ENCODE results near the gene KLK10.
"Not testable (repeated sequence)": the region's sequence is repeated elsewhere in the genome, so short reads cannot be mapped to it uniquely, and the experiment has no call there.

Gene KLK10

DNA sequence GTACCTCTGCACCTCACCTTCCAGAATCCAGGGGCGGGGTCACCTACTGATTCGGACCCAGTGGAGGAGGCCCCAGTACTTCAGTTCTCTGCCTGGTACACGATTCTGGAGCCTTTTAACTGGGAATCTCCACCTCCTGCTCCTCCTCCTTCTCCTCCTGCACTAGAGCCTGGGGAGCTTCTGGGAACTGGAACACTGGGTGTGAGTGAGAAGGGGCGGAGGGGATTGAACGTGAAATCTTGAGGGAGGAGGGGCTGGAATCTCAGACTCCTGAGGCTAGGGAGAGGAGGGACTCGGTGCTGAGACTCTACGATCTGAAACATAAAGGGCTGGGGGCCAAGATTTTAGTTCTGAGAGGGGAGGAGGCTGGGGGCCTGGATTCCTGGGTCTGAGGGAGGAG, 18.0 kb downstream of the KLK10 start, which contains the start of gene KLK8:
Gene KLK8 (minus strand): TSS at position 90 of the 400 bp plus-strand sequence. CDS start 437 bp downstream, outside the sequence.
- no peak for DNase-seq

DNA sequence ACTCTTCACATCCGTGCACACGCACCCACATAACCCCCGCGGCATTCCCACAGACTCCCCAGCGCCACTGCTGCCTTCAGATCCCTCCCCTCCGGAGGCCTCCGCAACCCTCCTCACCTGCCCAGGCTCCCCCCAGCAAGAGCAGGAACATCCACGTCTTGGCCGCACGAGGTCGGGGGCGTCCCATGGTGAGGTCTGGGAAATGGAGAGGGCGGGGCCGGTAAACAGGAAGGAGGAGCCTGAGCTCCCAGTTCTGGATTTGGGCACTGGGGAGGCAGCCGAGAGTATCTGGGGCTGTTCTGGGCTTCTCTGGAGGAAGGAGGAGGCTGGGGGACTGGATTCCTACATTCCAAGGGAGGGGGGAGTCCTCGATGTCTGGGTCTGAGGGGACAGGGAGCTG, 18.5 kb downstream of the KLK10 start:
- DNase-seq: no peak

DNA sequence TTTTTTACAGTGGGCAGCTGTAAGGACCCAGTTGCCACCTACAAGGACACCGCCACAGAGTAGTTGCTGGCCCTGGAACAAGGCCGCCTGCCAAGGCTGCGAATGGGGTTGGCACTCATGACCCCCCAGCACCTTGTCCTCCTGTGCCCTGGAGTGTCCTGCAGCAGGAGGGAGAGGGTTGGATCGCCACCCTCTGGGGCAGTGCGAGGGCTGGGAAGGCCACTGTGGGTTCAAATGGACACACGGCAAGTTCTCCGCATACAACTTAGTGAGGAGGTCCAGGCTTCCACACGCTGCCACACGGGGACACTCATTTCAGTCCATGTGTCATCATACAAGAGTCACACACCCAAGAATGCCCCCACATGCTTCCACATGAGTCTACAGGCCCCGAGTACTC, 19.1 kb downstream of the KLK10 start:
- DNase-seq: no peak

DNA sequence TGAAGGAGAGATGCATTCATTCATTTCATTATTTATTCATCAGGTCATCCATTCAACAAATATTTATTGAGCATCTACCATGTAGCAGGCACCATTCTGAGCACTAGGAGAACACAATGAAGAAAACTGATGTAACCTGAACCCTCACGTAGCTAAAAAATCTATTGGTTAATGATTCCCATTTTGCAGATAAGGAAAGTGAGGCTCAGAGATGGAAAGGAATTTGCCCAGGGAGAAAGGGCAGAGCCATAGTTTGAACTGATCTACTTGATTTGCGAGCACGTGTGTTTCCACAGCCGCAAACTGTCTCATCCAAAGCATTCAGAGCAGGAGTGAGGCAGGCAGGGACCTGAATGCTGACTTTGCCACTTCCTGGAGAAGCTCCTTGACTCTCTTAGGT, 20.8 kb downstream of the KLK10 start:
- no peak for DNase-seq

DNA sequence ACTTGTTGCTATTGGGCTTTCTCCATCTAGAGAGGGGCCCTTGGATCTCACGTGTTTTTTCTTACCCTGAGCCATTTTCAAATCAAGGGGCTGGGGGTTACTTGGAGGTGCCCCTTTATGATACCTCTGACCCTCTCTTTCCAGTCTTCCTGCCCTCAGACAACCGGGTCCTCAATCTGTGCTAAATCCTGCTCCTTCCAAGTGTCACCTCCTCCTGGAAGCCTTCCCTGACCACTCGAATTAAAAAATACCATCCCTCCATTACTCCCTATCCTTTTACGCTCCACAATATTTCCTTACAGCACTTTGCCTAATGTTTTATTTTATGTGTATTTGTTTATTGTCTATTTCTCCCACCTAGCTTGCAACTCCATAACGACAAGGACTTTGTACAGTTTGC, 21.4 kb downstream of the KLK10 start:
- no peak for DNase-seq

DNA sequence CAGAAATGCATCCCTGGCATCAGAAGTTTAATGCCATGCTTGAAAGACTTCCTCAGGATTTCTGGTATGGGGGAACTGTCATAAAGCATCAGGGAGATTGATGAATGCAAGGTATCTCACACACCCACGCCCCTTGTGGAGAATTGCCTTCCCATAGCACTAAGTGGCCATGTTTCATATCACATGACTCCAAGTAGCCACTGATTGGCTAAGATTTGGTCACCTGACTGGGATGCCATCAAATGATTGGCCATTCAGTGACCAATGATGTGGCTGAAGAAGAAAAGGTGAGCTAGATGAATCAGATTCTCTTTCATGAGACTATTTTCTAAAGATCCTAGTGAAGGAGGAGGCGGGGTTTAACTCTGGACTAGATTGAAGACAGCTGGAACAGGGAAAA, 25.4 kb downstream of the KLK10 start:
- DNase-seq: no peak

DNA sequence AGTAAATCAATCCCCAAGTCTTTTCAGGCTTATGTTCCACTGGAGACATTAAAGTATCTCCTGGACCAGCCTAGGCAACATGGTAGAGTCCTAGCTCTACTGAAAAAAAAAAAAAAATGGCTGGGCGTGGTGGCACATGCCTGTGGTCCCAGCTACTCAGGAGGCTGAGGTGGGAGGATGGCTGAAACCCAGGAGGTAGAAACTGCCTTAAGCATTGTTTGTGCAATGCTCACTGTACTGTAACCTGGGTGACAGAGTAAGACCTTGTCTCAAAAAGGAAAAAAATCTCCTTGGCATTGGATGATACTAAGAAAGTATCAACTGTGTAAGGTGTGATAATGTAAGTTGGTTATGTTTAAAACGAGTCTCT, 26.9 kb downstream of the KLK10 start:
- no peak for DNase-seq

DNA sequence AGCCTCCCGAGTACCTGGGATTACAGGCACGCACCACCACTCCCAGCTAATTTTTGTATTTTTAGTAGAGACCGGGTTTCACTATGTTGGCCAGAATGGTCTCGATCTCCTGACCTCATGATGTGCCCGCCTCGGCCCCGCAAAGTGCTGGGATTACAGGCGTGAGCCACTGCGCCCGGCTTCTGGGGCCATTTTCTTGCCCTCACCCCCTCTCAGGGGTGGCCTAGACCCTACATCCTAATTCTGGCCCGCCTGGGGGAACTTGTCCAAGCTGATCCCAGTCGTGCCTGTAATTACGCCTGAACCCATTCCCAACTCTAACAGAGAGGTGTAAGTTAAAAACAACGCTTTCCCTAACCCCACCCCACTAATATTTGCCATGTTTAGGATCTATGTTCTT, 35.1 kb downstream of the KLK10 start:
- not testable (repeated sequence) for DNase-seq

DNA sequence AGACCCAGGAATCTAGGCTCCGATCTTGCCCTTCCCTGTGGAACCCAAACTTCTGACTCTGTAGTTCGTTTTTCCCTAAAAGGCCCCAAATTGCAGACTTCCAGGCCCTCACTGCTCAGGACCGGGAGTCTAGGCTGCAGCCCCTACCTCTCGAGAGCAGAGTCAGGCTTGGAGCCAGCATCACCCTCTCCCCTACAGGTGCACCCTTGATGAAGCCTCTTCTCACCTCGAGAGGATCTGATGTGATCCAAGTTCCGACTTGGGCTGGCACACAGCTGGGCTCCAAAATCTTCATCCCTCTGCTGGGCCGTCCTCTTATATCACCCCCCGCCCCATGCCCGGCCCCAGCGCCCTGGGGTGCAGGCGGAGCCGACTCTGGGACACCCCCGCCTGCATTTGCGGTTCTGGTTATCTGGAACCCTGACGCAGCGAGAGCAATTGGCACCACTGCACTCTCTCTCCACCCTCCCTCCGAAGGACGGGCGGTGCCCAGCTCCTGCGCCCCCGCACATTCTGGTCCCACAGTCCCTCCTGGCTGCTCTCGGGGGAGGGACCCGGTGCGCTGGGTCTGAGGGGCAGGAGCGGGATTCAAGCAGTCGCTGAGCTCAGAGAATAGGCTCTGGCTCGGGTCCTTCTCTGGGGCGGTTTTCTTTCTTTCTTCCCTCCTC, 35.8 kb downstream of the KLK10 start, which contains the start of gene KLK7:
Gene KLK7 (minus strand): TSS at position 293 of the 668 bp plus-strand sequence. CDS start 1,518 bp downstream, outside the sequence.
- no peak for DNase-seq

DNA sequence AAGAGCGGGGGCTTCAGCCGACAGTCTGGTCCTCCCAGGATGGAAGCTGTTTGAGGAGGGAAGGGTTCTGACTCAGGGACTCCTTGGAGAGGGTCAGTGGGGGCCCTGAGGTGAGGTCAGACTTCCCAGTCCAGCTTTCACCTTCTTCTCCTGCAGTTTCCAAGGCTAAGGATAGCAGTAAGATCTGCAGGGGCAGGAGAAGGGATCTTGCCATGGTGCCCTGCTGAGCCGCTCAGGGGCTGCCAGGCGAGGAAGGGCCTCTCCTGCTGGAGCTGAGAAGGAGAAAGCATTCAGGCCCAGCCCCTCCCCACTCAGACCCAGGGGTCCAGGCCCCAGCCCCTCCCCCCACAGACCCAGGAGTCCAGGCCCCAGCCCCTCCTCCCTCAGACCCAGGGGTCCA, 37.3 kb downstream of the KLK10 start:
- no peak for DNase-seq

DNA sequence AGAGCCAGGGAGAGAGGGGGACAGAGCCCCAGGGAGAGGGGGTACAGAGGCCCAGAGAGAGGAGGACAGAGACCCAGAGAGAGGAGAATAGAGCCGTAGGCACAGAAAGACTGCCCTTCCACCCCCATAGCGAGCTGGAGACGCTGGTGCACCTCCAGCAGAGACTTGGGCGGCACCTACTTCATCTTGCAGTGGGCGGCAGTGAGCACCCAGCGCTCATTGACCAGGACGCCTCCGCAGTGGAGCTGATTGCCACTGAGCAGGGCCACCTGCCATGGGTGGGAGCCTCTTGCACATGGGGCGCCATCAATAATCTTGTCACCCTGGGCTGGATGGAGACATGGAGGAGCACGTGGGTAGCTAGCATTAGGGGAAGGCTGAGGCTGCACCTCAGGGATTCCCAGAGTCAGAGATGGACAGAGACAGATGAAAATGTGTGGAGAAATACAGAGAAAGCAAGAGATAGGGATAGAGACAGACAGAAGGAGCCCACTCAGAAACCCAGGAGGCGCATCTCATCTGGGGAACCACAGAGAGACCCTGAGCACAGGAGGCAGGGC, 37.8 kb downstream of the KLK10 start:
- DNase-seq: no peak

DNA sequence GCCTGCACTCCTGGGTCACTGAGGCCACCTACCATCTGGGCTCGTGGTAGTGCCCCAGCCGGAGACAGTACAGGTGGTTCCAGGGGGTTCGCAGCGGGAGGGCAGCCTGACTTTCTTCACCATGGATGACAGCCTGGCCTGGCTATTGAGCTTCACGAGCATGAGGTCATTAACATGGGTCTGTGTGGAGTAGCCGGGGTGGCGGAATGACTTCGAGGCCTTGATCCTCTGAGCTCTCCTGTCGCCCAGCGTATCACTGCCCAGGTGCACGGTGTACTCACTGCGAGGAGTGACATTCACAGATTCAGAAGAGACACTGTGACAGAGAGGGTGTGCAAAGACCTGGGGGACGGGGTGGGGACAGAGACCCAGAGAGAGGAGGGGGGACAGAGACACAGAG, 39.3 kb downstream of the KLK10 start:
- no peak for DNase-seq

DNA sequence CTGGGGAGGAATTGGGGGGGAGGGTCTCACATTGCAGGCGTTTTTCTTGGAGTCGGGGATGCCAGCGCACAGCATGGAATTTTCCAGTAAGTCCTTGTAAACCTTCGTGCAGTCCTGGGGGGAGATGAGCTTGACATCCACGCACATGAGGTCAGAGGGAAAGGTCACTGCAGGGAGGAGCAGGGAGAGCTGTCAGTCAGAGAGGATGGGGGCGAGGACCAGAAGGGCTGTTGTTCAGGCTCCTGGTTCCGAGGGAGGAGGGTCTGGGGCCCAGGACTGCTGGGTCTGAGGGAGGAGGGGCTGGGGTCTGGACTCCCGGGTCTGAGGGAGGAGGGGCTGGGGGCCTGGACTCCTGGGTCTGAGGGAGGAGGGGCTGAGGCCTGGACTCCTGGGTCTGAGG, 39.8 kb downstream of the KLK10 start:
- no peak for DNase-seq

DNA sequence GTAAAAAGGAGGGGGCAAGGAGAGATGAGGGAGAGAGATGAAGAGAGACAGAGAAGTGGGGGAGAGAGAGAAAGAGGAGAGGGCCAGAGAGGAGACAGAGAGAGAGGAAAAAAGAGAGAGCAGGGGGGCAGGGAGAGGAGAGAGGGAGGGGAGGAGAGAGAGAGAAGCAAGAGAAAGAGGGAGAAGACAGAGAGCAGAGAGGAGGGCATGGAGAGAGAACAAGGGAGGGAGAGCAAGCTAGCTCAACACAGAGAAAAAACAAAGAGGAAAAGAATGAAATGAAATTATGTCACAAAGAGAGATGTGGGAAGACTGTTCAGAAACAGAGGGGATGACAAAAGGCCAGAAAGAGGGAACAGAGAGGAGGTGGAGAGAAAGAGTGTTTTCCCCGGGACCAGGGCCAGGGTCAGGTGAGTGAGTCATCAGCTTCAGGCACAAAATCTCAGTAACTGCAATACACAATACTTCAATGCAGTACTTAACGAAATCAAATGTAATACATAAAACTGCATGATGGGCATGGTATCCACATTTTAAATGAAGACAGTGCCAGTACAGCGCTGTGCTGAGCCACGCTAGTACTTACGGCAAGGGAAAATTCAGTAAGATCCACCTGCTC, 40.6 kb downstream of the KLK10 start:
- no peak for DNase-seq

DNA sequence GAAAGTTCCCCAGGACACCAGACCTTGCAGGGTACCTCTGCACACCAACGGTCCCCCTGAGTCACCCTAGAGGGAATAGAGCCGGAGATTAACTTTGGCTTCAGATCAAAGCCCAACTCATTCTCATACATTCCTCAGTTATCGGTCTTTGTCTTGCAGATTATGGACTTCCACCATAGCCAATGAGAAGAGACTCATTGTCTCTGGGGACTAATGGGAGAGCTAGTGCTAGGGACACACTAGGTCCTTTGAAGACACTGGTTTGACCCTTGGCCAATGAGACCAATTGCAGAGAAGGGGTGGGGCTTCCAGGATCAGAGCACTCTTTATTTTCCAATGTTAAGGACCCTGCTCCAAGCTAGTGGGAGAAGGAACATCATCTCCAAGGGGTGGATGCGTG, 41.9 kb downstream of the KLK10 start:
- no peak for DNase-seq

DNA sequence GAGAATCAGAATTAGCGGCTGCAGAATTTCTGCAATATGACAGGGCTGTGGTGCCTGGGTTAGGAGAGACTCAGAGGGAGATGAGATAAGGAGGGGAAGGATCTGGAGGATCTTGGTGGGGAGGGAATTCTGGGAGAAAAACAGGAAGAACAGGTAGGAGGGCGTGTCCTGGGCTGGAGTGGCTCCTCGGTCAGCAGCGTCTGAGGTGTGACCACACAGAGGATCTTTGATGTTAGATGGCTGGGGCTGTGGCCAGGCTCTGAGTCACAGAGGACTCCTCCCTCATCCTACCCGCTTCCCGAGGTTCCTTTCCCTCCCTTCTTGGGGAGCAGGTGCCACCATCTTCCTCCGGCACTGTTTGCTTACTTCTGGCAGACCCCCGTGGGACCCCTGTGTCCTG, 43.7 kb downstream of the KLK10 start:
- no peak for DNase-seq

DNA sequence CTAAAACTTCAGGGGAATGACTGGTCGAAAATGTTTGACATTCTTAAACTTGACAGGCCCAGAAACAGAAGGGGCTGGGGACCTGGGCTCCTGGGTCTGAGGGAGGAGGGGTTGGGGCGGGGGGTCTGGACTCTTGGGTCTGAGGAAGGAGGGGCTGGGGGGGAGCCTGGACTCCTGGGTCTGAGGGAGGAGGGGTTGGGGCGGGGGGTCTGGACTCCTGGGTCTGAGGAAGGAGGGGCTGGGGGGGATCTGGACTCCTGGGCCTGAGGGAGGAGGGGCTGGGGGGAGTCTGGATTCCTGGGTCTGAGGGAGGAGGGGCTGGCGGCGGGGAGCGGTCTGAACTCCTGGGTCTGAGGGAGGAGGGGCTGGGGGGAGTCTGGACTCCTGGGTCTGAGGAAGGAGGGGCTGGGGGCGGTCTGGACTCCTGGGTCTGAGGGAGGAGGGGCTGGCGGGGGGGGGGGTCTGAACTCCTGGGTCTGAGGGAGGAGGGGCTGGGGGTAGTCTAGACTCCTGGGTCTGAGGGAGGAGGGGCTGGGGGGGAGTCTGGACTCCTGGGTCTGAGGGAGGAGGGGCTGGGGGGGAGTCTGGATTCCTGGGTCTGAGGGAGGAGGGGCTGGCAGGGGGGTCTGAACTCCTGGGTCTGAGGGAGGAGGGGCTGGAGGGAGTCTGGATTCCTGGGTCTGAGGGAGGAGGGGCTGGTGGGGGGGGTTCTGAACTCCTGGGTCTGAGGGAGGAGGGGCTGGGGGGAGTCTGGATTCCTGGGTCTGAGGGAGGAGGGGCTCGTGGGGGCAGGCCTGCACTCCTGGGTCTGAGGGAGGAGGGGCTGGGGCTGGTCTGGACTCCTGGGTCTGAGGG, 44.6 kb downstream of the KLK10 start:
- no peak for DNase-seq

DNA sequence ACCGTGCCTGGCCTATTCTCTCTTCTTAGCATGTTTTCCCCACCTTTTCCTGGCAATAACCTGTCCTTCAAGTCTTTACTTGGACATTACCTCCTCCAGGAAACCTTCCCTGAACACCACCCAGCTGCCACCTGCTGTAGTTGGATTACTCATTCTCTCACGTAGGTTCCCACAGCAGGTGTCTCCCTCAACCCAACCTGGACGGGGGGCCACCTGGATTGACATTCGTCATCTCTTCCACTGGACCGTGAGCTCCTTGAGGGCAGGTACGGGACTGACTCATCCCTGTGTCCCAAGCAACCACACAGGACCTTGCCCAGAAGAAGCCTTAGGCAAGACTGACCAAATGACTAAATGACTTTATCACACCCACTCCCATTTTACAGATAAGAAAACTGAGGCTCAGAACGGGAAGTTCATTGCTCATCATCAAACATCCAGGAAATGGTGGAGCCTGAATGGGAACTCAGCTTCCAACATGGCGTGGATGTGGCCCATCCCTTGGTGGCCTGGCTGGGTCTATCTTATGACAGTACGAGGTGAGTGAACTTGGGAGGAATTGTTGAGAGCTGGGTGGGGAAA, 46.6 kb downstream of the KLK10 start:
- DNase-seq: no peak

DNA sequence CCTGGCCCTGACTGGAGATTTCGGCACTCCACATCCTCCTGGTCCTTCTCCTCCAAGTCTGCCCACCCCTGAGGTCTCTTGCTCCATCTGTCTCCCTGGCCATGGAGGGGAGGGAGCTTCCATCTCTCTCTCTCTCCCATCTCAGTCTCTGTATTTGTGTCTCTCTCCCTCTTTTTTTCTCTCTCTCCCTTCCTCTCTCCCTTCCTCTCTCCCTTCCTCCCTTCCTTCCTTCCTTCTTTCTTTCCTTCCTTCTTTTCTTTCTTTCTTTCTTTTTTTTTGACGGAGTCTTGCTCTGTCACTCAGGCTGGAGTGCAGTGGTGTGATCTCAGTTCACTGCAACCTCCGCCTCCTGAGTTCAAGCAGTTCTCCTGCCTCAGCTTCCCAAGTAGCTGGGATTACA, 49.7 kb downstream of the KLK10 start:
- DNase-seq: not testable (repeated sequence)

DNA sequence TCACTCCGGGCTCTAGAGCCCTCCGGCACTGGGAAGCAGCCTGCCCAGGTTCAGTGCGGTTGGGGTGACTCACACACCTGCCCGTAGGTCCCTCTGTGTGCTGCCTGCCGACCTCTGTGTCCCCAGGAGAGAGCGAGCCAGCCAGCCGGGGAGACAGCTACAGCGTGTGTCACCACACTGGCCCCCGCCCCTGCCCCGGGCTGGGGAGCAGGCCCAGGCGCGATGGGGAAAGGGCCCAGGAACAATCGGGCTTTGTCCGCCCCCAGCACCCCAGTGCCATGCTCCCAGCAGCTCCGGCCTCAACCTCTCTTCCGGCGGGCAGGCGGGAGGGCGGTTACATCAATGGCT, 50.1 kb downstream of the KLK10 start, which contains the start of gene KLK6:
Gene KLK6 (minus strand): TSS at position 179 of the 348 bp plus-strand sequence. CDS start 1,487 bp downstream, outside the sequence.
- DNase-seq: no peak

DNA sequence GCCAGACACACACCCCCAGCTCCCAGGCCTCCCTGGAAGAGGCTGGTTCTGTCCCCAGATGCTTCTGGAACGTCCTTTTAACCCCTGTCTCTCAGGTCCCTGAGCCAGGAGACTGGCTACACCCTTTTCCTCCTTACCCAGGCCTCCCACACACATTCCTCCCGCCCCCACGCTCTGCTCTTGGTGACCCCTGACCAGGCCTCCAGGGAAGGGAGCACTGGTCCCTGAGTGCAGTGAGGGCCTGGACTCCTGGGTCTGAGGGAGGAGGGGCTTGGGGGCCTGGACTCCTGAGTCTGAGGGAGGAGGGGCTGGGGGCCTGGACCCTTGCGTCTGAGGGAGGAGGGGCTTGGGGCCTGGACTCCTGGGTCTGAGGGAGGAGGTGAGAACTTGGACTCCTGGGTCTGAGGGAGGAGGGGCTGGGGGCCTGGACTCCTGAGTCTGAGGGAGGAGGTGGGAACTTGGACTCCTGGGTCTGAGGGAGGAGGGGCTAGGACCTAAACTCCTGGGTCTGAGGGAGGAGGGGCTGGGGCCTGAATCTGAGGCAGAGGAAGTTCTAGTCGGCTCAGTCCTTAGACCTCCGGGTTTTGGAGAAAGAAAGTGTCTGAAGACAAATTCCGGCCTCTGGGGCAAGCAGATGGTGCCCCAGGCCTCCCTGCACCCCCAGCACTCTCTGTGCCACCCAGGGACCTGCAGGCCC, 50.6 kb downstream of the KLK10 start:
- DNase-seq: no peak

DNA sequence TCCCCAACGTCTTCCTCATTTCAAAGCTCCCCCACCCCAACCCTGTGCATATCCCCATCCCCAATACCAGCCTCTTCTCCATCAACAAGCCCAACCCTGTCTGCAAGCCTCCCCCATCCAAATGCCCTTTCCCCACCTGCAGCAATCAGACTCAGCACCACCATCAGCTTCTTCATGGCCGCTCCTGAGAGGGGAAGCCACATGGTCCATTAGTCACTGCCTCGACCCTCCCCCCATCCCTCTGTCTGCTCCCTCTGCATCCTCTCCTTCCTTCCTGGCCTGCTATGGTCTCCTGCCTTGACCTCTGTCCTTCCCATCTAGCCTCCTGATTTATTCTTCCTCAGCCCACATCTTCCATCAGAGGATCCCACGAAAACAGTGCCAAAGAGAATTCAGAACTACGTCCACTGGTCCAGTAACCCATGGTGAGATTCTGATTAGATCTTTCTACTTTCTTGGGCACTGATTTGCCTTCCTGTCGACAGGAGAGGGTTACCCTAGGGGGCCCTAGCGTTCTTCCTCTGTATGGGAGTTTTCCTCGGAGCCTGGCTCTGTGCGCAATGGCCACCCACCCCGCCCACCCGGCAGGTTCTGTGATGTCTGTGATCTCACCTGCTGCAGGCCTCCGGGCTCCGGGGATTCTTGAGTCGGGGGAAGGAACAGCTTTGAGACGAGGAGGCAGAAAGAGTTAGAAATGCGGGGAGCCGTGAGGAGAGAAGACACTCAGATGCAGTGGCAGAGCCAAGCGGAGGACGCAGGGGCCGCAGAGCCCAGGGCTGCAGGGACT, 51.4 kb downstream of the KLK10 start:
- no peak for DNase-seq
